SK-MEL-5 (cell line): ENCODE results near the gene RHCG. TPM values are rescaled to one million over a fixed set of nuclear protein-coding genes. Genes with fewer than 3 reads are reported as not detected.

Source experiments
- DNase-seq: peaks from one replicate; pipeline ENCODE4 v3.0.0-alpha.2; 2016; ENCODE audit warnings: low read depth, low spot score
- in situ Hi-C: cut with HindIII; loops from 2 replicates; pipeline ENCODE4 v1.10.0; 2016; ENCODE audit warnings: low sequenced_read_pairs, high pct_unique_total_duplicates, low pct_unique_long_range_greater_than_20kb
- total RNA-seq: library from RNA; depleted of rRNA; stranded (reverse); fragments of >200 nt; shearing (Covaris generic); gene quantifications from 2 replicates; pipeline ENCODE4 v1.2.3, GENCODE V29; 2014

RHCG gene
- total RNA-seq, 1 experiment from 2014 or later, result 10.4 TPM

DNA sequence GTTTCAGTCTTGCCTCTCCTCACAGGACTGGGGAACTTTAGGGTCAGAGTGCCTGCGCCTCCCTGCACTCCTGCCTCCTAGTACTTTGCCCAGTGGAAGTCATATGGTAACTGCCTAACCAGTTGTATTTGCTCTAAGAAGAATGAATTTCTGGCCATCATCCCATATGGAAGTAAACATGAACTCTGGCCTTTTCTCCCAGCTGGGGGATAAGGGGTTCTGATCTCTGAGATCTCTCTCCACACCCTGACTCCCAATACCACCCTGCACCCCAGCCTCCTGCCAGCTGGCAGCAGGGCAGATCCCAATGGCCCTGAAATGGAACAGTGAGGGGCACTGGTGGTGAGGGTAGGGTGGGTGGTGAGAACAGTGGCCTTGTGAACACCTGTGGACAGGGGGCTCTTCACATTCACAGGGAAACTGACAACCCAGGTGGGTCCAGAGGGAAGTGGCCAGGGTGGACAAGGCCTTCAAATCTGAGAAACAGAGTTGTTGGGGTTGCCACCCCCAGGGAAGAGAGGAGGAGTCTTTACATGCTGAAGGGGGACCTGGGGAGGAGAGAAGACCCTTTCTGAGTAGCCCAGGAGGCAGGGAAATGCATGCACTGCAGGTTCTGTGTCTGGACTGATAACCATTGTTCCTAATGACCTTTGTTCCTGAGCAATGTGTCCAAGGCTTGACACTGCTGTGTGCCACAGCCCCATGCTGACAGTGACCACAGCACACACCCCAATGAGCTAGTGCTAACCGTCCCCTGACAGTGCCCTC lies 36.9 kb downstream of the RHCG start:
- in situ Hi-C loops, result no loop called here
- no peak for DNase-seq

- in situ Hi-C loops, result no loop called here
- DNase-seq, result no peak
Observed at GRCh38 chr15:89458440-89458839, 37.9 kb downstream of the RHCG start.

- in situ Hi-C loops, result no loop called here
- DNase-seq, result peak; percentile 79
Observed at GRCh38 chr15:89457086-89457485, 39.3 kb downstream of the RHCG start.

DNA sequence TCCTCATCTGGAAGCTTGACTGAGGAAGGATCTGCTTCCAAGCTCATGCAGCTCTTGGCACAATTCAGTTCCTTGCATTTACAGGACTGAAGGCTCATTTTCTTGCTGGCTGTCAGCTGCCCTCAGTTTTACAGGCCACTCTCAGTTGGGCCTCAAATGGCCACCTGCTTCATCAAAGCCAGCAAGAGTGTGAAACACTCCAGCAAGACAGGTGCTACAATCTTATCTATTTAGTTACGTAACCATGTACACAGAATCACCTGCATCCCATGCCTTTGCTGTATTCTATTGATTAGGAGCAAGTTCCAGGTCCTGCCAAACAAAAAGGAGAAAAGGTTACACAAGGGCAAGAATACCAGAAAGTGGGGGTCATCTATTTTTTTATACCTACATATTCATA lies 40.8 kb downstream of the RHCG start:
- no peak for DNase-seq
- in situ Hi-C loops, result no loop called here

- in situ Hi-C loops, result no loop called here
- DNase-seq, result no peak
Observed at GRCh38 chr15:89452330-89452836, 44.0 kb downstream of the RHCG start.

DNA sequence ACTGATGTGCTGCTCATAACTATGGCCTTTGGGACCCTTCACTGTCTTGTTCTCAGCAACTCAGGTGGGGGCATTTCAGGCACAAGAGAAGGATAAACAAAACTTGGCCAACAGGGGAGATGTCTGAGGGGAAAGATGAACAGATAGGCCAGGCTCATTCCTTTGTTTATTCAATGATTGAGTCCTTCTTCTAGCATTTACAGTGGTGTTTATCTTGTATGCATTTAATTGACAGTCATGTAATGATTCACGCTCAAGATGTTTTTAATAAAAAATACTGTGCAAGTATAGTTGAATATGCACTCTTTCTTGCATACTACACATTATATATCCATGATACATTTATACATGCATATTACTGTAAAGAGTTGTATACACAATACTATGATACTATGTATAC lies 44.5 kb downstream of the RHCG start:
- DNase-seq, result no peak
- in situ Hi-C loops, result no loop called here

- peak; percentile 30 for DNase-seq
- in situ Hi-C loops, result no loop called here
Observed at GRCh38 chr15:89450076-89451006, 46.0 kb downstream of the RHCG start.

GRCh38 chr15:89448825-89449224 lies 47.6 kb downstream of the RHCG start:
- in situ Hi-C loops, result no loop called here
- DNase-seq, result no peak

GRCh38 chr15:89447676-89448075 lies 48.7 kb downstream of the RHCG start:
- DNase-seq, result no peak
- in situ Hi-C loops, result no loop called here

DNA sequence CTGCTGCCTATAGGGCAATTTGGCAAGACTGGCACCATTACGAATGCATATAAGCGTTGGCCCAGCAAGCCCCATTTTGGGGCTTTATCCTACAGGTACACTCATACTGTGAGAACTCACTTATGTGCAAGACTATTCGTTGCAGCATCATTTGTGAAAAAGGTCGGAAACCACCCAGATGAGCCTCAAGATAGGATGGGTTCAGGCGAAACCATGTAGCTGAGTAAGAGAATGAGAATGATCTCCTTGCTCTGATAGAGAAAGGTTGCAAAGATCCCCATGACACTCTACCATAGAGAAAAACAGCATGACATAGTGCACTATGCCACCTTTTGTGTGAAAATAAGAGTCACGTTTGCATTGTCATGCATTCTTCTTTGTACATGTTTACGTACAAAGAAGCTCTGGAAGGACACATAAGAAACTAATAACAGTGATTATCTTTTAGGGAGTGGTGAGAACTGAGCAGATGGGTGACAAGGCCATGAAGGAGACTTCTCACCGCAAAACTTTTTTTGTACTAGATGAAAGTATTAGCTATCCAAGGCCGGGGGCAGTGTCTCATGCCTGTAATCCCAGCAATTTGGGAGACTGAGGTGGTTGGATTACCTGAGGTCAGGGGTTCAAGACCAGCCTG lies 50.0 kb downstream of the RHCG start:
- in situ Hi-C loops, result no loop called here

DNA sequence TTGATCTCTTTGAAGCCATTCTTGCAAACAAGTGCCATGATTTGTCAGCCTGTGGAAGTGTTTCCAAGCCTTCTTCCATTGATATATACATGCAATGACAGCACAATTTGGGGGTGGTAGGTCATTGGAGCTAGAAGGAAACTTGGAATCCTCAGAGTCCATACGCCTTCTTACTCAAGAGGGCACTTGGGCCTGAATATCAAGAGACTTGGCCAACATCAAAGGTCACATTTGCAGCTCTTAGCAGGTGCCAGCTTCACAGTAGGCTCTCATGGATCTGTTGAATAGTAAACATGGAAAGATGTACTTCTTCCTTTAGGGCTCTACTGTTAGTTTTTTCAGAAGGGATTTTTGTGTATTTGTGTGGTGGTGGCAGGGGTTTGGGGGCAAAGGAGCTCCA lies 50.9 kb downstream of the RHCG start:
- in situ Hi-C loops, result no loop called here
- no peak for DNase-seq

More for the DNA sequence above, 50.0 kb downstream of the RHCG start:
- DNase-seq, result no peak

DNA sequence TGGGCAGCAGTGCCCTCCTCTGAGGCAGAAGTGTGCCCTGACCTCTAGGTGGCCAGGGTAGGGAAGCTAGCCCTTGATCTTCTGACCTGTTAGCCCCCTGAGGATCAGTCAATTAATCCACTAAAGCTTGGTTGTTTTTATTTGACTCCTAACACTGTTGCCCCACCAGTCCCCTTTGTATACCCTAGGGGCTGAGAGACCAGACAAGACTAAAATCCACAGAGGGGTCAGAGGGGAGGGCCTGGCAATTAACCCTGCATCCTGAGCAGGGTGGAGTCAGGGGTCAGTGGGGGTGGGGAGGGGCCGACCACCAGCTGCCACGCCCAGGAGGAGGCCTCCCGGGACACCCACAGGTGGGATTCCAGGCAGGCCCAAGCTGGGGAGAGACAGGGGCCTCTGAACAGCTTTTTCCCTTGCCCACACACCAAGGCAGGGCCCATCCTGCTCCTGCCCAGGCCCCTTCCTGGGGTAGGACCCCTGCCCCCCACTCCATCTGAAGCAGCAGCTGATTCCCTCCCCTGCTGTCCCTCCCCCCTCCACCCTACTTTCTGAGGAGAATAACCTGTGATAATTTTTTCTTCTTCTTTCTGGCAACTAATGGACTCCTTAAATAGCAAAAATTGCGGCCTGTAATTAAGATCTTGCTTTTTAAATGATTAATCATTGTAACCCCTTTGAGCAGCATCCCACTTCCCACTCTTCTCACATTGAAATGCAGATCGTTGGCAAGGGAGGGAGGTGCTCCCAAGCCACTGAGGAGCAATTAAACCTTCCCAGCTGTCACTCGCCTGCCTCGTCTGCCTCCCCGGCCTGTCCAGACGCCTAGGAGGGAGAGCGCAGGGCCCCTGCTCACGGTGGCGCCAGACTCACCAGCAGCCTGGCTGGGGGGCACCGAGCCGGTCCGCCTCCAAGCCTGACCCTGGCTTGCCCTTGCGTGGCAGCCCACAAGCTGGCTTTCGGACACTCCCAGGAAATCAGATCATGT lies 51.9 kb downstream of the RHCG start:
- no peak for DNase-seq
- in situ Hi-C loops, result no loop called here

- DNase-seq, result no peak
- in situ Hi-C loops, result no loop called here
Observed at GRCh38 chr15:89443581-89443980, 52.8 kb downstream of the RHCG start.

DNA sequence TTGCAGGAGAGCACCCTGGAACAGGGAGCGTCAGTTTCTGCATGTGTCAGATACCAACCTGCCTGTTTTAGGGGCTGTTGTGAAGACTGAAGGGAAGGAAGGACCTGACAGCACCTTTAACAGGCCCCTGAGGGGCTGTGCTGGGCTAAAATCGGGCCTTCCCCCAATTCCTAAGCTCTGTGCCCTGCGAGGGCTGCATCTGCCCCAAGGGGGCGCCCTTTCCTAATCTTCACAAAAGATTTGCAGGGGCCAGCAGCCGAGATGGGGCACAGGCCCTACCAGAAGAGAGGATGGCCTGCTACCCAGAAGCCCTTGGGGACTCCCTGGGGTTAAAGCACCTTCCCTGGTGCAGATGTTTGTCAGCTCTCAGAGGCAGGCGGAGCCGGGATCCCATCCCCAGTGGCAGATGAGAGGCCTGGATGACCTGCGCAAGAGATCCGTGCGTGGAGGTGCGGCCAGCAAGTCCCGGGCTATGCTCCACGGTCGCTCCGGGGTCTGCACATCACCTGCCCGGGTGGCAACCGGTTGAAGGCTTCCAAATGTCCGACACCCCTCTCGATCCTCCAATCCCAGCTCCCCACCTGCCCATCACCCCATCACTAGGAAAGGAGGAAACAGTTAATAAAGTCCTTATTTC lies 53.6 kb downstream of the RHCG start:
- peak; percentile 70 for DNase-seq
- in situ Hi-C loops, result no loop called here

- no peak for DNase-seq
- in situ Hi-C loops, result no loop called here
Observed at GRCh38 chr15:89442155-89442554, 54.2 kb downstream of the RHCG start.

DNA sequence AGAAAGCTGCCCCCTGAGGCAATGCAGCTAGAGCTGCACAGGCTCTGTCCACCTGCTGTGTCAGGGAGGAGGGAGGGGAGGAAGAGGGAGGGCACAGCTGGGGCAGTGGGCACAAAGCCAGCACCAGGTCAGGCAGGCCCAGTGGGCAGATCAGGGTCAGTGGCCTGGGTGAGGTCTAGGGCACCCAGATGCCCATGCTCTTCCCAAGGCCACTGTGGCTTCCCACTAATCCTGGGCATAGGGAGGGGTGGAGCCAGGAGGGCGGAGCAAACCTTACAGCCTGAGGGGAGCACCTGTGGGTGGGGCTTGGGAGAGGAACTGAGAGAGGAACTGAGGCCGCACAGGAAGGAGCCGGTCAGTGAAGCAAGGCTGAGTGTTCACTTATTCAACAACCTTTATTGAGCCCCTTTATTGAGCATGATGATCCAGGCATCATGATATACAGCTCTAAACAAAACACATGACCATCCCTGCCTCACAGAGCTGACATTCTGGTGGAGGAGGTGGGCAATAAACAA lies 55.0 kb downstream of the RHCG start:
- peak; percentile 15 for DNase-seq
- in situ Hi-C loops, result no loop called here
